Gastrocnemius medialis (tissue), 4 donors: ENCODE data around the gene CACNA1B.

Experiments used
- CTCF ChIP-seq, 5 experiments: fragments of 450-650 bp in 3 of 5; fragments of 200-600 bp in 2 of 5; sonication (generic) in 2 of 5; IDR thresholded peaks in 4 of 5; conservative IDR thresholded peaks in 1 of 5; 1 replicate in 4 of 5; 2 replicates in 1 of 5; pipeline ENCODE4 v1.5.1; 2016 to 2019; ENCODE audit warnings: antibody characterized with exemption in 5 of 5, mild to moderate bottlenecking in 3 of 5, moderate library complexity in 3 of 5
- POLR2A ChIP-seq, 2 donors: fragments of 450-650 bp; IDR thresholded peaks; one replicate each; pipeline ENCODE4 v1.6.1; 2017; ENCODE audit warnings: antibody characterized with exemption in 2 of 2, mild to moderate bottlenecking in 2 of 2, moderate library complexity in 2 of 2

- no peak for TF ChIP-seq CTCF (IDR thresholded peaks at IDR 0.05 in 4 of 5, conservative IDR thresholded peaks at IDR 0.05 in 1 of 5)
- TF ChIP-seq POLR2A (IDR thresholded peaks at IDR 0.05): no peak
These were observed 11.1 kb upstream of the CACNA1B start for GRCh38 chr9:137866226-137867141.
